Activated CD8-positive, alpha-beta memory T cell treated with anti-CD3 and anti-CD28 coated beads for 48 hours (primary cell): Measurements from ENCODE around the gene POC1A.
"Not testable (repeated sequence)": the region's sequence is repeated elsewhere in the genome, so short reads cannot be mapped to it uniquely, and the experiment has no call there.

ENCODE experiments used
- DNase-seq, 3 experiments: peaks; one replicate each; pipeline ENCODE4 v3.0.0-alpha.2; 2020; ENCODE audit warnings: low read depth in 2 of 3, low spot score in 2 of 3

POC1A gene

DNA sequence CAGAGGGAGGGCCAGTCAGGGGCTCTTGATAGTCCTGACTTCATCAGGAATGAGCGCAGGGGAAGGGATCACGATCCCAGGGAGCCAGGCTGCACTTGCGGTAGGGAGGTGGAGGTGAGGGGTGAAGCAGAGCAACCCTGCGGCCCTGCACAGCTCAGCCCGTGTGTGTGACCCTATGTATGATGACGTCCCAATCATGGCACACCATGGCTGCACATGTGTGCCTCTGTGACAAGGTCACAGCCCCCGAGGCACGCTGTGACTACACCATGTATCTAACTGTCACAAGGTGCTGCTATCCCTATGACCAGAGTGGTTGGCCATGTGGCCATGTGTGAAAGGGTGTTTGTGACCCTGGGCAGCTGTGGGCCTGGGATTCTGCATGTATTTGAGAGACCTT, 30.5 kb upstream of the POC1A start:
- no peak for DNase-seq

DNA sequence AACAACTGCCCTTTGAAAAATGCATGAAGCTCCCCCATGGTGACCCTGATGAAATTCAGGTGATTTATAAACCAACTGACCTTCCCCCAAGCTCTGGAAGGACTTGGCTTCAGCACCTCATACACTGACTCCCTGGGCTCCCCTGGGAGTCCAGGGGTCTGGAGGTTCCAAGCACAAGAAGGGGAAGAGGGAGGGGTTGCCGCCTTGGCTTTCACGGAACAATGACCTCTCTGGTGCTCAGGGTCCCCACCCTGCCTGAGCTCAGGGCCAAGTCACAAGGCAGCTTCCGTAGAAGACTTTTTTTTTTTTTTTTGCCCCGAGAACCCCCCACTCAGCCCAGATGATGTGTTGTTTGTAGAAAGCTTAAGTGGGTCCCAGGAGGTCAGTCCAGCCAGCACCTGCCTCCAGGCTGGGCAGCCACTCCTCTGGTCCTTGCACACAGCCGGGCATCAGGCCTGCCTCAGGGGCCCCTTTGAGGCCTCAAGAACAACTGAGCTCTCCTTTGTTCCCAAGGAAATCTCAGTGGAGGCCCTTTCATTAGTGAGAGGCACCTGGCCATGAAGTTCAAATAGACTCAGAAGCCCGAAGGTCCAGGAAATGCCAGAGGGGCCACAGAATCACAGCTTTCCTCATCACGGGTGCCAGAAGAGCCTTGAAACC, 29.7 kb upstream of the POC1A start:
- no peak for DNase-seq

DNA sequence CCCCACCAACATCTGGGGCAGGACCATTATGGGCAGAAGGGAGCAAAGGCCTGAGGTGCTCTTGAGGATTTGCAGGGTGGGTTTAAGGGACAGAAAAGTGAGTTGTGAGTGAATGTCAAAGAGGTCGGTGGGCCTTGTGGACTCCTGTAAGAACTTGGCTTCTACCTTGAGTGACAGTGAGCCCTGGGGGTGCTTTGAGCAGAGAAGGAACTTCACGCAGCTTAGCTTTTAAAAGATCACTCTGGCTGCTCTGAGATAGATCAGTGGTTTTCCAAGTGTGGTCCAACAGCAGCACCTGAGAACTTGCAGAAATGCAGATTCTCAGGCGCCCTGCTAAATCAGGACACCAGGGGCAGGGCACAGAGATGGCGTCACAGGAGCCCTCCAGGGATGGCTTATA, 28.5 kb upstream of the POC1A start:
- no peak for DNase-seq

GRCh38 chr3:52182196-52182595, 28.0 kb upstream of the POC1A start:
- DNase-seq: no peak

- DNase-seq: no peak
These were observed 27.3 kb upstream of the POC1A start for GRCh38 chr3:52181543-52181942.

GRCh38 chr3:52178537-52178936, 24.3 kb upstream of the POC1A start:
- DNase-seq: no peak

GRCh38 chr3:52178126-52178525, 23.9 kb upstream of the POC1A start:
- DNase-seq: not testable (repeated sequence)

DNA sequence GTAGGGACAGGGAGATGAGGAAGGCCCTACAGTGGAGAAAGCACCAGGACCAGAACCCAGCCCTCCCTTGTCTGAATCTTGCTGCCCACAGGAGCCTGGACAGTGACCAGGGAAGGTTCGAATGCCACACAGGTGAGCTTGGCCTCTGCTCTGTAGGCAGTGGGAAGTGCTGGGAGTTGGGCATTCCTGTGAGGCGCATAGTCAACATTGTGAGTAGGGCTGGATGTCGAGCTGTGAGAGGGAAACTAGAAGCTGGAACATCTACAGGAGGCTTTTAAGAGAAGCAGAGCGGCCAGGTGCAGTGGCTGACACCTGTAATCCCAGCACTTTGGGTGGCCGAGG, 23.4 kb upstream of the POC1A start:
- no peak for DNase-seq

DNA sequence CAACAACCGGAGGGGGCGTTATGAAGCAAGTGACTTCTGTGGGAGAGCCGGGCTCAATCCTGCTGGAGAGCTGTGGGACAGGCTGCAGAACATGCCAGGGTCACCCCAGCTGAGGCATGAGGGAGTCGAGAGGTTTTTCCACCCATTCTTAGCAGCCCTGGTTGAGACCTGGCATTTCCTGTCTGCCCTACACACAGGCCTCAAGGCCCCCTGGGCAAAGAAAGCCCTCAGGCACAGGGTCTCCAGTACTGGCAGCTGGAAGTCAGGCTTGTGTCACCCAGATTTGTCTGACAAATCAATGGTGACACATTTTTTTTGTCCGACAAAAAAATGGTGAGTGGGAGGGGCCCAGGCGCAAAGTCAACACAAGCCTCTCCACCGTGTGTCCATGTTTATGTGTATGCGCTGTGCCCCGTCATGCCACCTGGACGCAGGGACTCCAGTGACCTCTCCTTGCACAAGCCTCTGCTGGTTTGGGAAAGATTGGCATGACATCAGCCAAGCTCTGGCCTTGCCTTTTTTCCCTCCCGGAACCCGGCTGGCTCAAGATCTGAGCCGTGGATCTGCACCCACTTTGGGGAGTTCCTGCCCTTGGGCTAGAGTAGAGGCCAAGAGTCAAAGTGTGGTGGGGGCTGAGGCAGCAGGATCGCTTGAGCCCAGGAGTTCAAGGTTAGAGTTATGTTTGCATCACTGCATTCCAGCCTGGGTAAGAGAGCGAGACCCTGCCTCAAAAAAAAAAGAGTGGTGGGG, 22.9 kb upstream of the POC1A start:
- no peak for DNase-seq

DNA sequence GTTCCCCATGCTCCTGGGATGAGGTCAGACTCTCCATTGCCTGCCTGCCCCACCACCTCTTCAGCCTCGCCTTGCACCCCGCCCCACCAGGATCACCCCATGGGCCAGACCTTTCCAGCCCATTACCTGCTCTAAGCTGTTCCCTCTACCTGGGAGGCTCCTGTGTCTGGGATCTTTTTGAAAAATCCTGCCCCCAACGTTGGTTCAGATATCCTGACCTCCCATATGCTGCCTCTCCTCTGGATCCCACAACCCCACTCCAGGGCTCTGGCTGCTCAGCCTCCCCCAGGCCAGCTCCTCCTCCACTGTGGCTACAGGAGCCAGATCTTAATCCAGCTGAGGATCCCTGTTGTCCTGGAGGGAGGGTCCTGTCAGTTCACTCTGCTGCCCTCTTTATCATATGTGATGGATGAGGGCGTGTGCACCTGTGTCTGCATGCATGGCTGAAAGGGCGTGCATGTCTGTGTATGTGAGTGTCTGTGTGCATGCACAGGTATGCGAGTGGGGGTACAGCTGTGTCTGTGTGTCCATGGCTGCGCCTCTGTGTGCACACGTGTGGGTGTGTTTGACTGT, 22.0 kb upstream of the POC1A start:
- DNase-seq: no peak

DNA sequence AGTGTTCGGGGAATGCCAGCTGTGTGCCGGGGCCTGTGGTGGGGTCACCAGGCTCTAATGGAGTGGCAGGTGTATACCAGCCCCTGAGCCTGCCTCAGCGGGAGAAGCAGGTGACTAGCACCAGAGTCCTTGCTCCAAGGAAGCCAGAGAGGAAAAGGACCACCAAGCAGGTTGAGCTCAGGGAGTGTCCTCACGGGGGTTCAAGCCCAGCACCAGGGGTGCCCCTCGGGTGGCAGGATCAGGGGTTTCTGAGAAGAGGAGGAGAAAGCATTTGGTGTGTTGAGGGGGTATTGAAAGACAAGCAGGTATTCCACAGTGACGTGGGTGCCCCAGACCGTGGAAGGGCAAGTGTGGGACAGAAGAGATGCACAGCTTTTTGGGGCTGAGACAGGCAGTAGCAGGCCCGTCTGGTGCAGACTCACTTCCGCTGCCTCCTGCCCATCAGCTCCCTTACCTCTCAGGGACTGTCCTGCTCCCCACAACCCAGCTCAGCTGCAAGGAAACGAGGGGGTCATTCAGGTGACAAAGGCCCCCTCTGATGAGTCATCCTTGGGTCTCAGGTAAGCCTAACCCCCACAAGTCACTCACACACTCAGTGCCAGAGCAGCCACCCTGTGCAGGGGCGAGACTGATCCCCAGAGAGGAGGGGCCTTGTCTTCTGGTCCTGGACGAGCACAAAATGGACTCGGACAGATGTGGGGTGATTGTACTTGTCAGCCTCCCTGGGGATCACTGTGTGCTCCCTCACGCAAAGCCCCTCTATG, 21.4 kb upstream of the POC1A start:
- no peak for DNase-seq

DNA sequence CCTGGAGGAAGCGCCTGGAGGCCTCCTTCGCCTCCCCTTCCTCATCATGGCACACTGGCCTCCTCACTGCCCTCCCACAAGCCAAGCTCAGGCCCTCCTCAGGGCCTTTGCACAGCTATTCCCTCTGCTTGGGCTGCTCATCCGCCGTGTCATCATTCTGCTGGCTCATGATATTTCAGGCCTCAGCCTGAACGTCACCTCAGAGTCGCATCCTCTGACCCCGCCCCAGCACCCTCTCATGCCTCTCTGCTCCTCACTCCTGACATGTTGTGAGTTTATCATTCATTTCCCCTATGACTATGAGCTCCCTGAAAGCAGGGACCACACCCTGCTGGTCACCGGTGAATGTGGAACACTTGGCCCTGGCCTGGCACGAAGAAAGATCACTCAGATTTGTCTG, 20.7 kb upstream of the POC1A start:
- no peak for DNase-seq

GRCh38 chr3:52173101-52173500, 18.9 kb upstream of the POC1A start:
- no peak for DNase-seq

- no peak for DNase-seq
These were observed 18.1 kb upstream of the POC1A start for GRCh38 chr3:52172262-52172757.

- DNase-seq: no peak
These were observed 17.5 kb upstream of the POC1A start for GRCh38 chr3:52171514-52172261.

GRCh38 chr3:52170217-52170616, 16.0 kb upstream of the POC1A start:
- DNase-seq: not testable (repeated sequence)

DNA sequence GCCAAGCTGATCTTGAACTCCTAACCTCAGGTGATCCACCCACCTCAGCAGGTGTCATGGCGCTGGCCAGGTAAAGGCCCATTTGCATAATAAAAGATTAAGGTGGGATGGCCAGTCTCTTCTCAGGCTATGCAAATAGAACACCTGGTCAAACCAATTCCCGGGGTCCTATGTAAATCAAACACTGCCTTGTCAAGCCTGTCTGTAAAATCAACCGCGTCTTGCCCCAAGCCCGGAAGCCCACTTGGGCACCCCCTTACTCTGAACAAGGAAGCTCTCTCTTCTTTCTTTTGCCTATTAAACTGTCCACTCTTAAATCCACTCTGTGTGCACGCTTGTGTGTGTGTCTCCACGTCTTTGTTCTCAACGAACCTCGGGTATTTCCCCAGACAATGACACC, 13.0 kb upstream of the POC1A start:
- DNase-seq: no peak

DNA sequence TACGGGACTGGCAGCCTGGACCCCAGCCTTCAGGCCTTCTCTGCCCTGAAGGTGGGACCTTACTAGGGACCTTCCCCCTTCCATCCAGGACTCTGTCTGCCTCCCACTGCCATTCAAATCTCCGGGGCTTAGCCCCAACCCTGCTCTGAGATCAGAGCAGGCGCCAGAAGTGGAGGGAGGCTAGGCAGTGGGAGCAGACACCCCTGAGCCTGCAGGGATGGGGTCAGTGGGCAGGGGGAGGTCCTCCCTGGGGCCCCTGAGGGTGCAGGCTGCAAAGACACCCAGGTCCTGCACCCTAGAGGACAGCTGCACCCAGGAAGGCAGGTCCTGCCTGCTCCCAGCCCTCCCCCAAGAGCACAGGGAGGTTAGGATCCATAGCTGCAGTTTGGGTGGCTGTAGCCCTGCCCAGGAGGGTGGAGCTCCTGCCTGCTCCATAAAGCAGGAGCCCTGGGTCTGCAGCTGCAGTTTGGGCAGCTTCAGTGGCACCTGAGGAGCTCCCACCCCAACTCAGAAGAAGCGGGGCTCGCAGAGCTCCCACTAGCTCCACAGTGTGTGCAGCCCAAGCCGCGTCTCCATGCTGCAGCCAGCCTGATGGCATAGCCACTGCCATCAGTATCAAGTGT, 8.1 kb upstream of the POC1A start:
- no peak for DNase-seq

GRCh38 chr3:52159503-52159902, 5.3 kb upstream of the POC1A start:
- DNase-seq: no peak

DNA sequence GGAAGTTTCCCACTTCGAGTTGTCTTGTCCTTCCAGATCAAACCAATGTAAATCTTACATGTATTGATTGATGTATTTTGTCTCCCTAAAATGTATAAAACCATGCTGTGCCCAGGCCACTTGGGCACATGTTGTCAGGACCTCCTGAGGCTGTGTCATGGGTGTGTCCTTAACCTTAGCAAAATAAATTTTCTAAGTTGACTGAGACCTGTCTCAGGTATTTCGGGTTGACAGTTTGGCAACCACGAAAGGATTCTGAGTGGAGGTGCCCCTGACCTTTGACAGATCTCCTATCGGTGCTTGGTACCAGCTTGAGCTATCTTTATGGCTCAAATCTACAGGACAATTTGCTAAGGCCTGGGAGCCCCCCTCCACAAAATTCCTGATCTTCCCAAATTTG, 1.7 kb upstream of the POC1A start:
- DNase-seq: no peak
